Neutrophil (primary cell): ENCODE data around the gene PDLIM5.
"Not testable (repeated sequence)": the region's sequence is repeated elsewhere in the genome, so short reads cannot be mapped to it uniquely, and the experiment has no call there.

ENCODE experiments used
- H3K27ac ChIP-seq: fragments of 200-600 bp; sonication (generic); 2 replicates; pipeline ENCODE4 v1.5.1; 2016; ENCODE audit warnings: mild to moderate bottlenecking, moderate library complexity
- H3K27me3 ChIP-seq: fragments of 200-600 bp; sonication (generic); 2 replicates; pipeline ENCODE4 v1.6.0; 2016; ENCODE audit warnings: mild to moderate bottlenecking
- H3K36me3 ChIP-seq: fragments of 200-600 bp; sonication (generic); 2 replicates; pipeline ENCODE4 v1.5.1; 2017
- H3K4me1 ChIP-seq, 2 experiments: fragments of 200-600 bp in 1 of 2; sonication (generic) in 1 of 2; 1 replicate in 1 of 2; 2 replicates in 1 of 2; pipeline versions ENCODE4 v1.5.1 to v1.6.1; 2013 to 2016; ENCODE audit warnings: low read depth in 1 of 2, low read length in 1 of 2, mild to moderate bottlenecking in 1 of 2, moderate library complexity in 1 of 2; ENCODE audit not compliant: control insufficient read depth in 1 of 2, insufficient read depth in 1 of 2
- H3K4me3 ChIP-seq, 2 experiments: fragments of 200-600 bp in 1 of 2; sonication (generic) in 1 of 2; 1 replicate in 1 of 2; 2 replicates in 1 of 2; pipeline ENCODE4 v1.5.1; 2013 to 2016; ENCODE audit warnings: low read depth in 1 of 2, low read length in 1 of 2, mild to moderate bottlenecking in 1 of 2, moderate library complexity in 1 of 2
- H3K9me3 ChIP-seq: fragments of 200-600 bp; sonication (generic); 2 replicates; pipeline ENCODE4 v1.5.1; 2016
- CTCF ChIP-seq: fragments of 200-600 bp; sonication (generic); IDR thresholded peaks from 2 replicates; pipeline ENCODE4 v1.5.1; 2016; ENCODE audit warnings: antibody characterized with exemption

PDLIM5 gene

GRCh38 chr4:94626942-94627341 lies 175.2 kb downstream of the PDLIM5 start:
- Histone ChIP-seq H3K27me3 (no peaks in the 10 kb centered on the region), H3K4me1 (no peaks in the 10 kb centered on the region), H3K4me3 (no peak overlapping the region), H3K27ac (no peak overlapping the region), H3K36me3 (no peaks in the 10 kb centered on the region), H3K9me3 (no peaks in the 10 kb centered on the region)
- TF ChIP-seq CTCF: no peak

DNA sequence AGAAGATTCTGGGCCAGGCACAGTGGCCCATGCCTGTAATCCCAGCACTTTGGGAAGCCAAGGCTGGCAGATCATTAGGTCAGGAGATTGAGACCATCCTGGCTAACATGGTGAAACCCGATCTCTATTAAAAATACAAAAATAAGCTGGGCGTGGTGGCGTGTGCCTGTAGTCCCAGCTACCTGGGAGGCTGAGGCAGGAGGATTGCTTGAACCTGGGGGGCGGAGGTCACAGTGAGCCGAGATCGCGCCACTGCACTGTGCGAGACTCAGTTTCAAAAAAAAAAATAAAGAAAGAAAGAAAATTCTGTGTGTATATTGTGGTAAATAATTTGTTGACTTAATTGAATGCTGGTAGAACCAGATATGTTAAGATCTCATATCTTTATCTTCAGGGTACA lies 177.3 kb downstream of the PDLIM5 start:
- not testable (repeated sequence) for H3K9me3 ChIP-seq, H3K27ac ChIP-seq, H3K4me3 ChIP-seq, H3K36me3 ChIP-seq, H3K4me1 ChIP-seq, H3K27me3 ChIP-seq

- Histone ChIP-seq H3K27ac (no peak overlapping the region), H3K27me3 (no peaks in the 10 kb centered on the region)
Measured at GRCh38 chr4:94629837-94630236, 178.1 kb downstream of the PDLIM5 start.

GRCh38 chr4:94634271-94634670 lies 182.5 kb downstream of the PDLIM5 start:
- Histone ChIP-seq H3K27me3 (no peaks in the 10 kb centered on the region), H3K4me1 (no peaks in the 10 kb centered on the region), H3K27ac (no peak overlapping the region), H3K9me3 (no peaks in the 10 kb centered on the region), H3K36me3 (no peaks in the 10 kb centered on the region), H3K4me3 (no peak overlapping the region)
- no peak for TF ChIP-seq CTCF

More at GRCh38 chr4:94629837-94630236, 178.1 kb downstream of the PDLIM5 start:
- Histone ChIP-seq H3K9me3 (no peaks in the 10 kb centered on the region), H3K4me1 (no peaks in the 10 kb centered on the region), H3K36me3 (no peaks in the 10 kb centered on the region), H3K4me3 (no peak overlapping the region)
- TF ChIP-seq CTCF: no peak

DNA sequence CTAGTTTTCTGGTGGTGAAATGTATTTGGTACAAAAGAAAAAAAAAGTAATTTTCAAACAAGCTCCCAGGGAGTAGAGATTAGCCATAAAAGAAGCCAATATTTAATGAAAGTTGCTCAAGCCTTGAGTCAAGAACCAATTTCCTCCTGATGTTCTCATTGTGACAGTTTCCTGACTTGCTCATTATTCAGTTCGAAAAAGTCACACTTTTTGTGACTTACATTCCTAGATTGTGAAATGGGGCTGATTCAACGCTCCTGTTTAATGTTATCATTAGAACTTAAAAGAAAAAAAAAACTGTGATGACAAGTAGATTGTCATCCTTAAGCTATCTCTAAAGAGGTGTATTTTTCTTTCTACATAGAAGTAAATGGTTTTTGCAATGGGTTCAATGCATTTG lies 183.4 kb downstream of the PDLIM5 start:
- Histone ChIP-seq H3K27me3 (no peaks in the 10 kb centered on the region), H3K4me1 (no peaks in the 10 kb centered on the region), H3K27ac (no peak overlapping the region), H3K36me3 (no peaks in the 10 kb centered on the region), H3K9me3 (no peaks in the 10 kb centered on the region), H3K4me3 (no peak overlapping the region)
- no peak for TF ChIP-seq CTCF

GRCh38 chr4:94636004-94636403 lies 184.3 kb downstream of the PDLIM5 start:
- Histone ChIP-seq H3K27ac (no peak overlapping the region), H3K27me3 (no peaks in the 10 kb centered on the region), H3K36me3 (peaks cover 5% of the 10 kb centered on the region), H3K4me3 (no peak overlapping the region), H3K4me1 (no peaks in the 10 kb centered on the region), H3K9me3 (no peaks in the 10 kb centered on the region)
- TF ChIP-seq CTCF: no peak
